Esophagus muscularis mucosa (tissue), 3 donors: ENCODE measurements around the gene LMX1B.

Experiments
- POLR2AphosphoS5 ChIP-seq, 2 donors: sonication (generic); formaldehyde crosslinking; IDR thresholded peaks; one replicate each; pipeline ENCODE4 v1.6.1; 2017; ENCODE audit warnings: antibody characterized with exemption in 2 of 2
- TF ChIP-seq, protein P1 (sequence below), 3 experiments: fragments of 200-600 bp in 2 of 3; fragments of 450-650 bp in 1 of 3; sonication (generic) in 2 of 3; IDR thresholded peaks; one replicate each; pipeline ENCODE4 v1.5.1; 2017 to 2019; ENCODE audit warnings: antibody characterized with exemption in 3 of 3, mild to moderate bottlenecking in 2 of 3, moderate library complexity in 1 of 3

DNA sequence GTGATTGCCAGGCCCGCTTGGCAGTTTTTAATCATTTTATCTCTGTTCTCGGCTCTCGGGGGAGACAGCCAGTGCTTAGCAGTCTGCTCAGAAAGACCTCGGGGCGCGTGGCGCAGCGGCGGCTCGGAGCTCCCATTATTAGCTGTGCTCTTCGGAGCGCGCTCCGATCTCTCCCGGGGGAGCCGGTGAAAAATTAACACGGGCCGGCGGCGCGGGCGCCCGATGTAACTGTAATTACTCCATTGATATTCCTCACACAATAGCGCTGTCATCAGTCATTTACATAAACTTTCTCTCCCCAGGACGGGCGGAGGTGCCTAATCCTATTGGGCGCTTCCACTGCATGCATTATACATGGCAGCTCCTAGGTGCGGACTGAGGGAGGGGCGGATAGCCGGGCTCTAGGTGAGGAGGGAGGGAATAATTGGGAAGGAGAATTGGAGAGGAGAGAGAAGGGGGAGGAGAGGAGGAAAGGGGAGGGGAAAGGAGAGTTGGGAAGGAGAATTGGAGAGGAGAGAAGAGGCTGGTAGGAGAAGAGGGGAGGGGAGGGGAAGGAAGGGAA is 24.9 kb downstream of the LMX1B start:
- TF ChIP-seq, protein P1, sequence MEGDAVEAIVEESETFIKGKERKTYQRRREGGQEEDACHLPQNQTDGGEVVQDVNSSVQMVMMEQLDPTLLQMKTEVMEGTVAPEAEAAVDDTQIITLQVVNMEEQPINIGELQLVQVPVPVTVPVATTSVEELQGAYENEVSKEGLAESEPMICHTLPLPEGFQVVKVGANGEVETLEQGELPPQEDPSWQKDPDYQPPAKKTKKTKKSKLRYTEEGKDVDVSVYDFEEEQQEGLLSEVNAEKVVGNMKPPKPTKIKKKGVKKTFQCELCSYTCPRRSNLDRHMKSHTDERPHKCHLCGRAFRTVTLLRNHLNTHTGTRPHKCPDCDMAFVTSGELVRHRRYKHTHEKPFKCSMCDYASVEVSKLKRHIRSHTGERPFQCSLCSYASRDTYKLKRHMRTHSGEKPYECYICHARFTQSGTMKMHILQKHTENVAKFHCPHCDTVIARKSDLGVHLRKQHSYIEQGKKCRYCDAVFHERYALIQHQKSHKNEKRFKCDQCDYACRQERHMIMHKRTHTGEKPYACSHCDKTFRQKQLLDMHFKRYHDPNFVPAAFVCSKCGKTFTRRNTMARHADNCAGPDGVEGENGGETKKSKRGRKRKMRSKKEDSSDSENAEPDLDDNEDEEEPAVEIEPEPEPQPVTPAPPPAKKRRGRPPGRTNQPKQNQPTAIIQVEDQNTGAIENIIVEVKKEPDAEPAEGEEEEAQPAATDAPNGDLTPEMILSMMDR (IDR thresholded peaks at IDR 0.05): no peak
- TF ChIP-seq POLR2AphosphoS5 (IDR thresholded peaks at IDR 0.05): no peak
